ENCODE data around the gene SBK3.

- TF ChIP-seq EZH2 (IDR thresholded peaks at IDR 0.05) (no peak), POLR2AphosphoS5 (IDR thresholded peaks at IDR 0.05; ENCODE audit: borderline replicate concordance, low read depth, low read length) (no peak)
These were observed 53.6 kb downstream of the SBK3 start for GRCh38 chr19:55491546-55492360.

All from SK-N-MC (cell line).